T47D (cell line): ENCODE results near the gene TBC1D20.
"Not testable (repeated sequence)": the region's sequence is repeated elsewhere in the genome, so short reads cannot be mapped to it uniquely, and the experiment has no call there.

Source experiments
- DNase-seq, 2 experiments: peaks; one replicate each; pipeline versions ENCODE4 v3.0.0 to v3.0.0-alpha.2; 2011 to 2012; ENCODE audit warnings: low read depth in 1 of 2, low spot score in 1 of 2
- JUND ChIP-seq: IDR thresholded peaks from 2 replicates; pipeline ENCODE4 v1.6.1; 2012; ENCODE audit warnings: low read depth
- in situ Hi-C: cut with HindIII; loops from 2 replicates; pipeline ENCODE4 v1.10.0; 2016; ENCODE audit warnings: low sequenced_read_pairs, low pct_unique_long_range_greater_than_20kb

The TBC1D20 gene

DNA sequence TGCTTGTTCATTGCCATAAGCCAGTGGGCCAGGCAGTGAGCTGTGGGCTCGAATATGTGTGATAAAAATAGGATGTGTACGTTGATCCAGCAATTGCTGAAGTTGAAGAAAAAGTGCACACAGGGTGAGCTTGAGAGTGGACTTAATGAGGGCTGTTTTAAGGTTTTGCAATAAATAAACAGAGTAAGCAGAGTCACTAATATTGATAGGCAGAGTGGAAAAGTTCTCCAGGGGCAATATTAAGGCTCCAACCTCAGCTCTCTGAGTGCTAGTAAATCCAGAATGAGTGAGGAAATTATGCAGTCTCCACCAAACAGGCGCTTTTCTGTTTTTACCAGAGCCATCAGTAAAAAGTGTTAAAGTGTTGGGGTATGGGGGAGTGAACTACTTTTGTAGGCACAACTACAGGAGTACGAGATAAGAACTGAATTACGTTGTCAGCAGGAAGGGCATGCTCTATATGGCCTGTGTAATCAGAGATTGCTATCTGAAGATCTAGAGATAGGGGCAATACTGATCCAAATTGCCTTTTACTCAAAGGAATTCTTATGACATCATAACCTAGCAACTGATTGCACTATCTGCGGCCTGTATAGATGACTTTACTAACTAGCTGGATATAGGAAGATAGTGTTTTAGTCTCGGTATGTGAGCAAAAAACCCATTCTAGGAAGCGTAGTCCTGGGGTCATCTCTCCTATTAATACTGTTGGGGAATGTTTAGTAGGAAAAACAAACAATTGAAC lies 7.6 kb upstream of the TBC1D20 start:
- no peak for TF ChIP-seq JUND

DNA sequence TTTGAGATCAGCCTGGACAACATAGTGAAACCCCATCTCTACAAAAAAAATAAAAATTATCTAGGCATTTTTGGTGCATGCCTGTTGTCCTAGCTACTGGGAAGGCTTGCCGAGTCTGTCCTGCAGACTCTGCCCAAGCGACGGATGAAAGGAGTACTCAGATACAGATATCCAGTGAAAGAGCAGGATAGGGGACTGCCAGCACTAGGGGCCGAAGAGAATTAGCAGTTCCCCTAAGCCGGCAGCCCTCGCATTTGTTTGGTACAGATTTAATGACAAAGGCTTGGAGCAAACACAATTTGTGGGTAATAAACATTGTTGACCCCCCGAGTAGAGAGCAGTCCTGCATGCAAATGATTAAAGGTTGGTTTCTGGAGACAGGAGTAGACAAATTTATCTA lies 5.4 kb upstream of the TBC1D20 start:
- no peak for DNase-seq
- TF ChIP-seq JUND, result no peak
- in situ Hi-C loops, result no loop called here

More for the DNA sequence above, 7.6 kb upstream of the TBC1D20 start:
- no peak for DNase-seq
- in situ Hi-C loops, result no loop called here

DNA sequence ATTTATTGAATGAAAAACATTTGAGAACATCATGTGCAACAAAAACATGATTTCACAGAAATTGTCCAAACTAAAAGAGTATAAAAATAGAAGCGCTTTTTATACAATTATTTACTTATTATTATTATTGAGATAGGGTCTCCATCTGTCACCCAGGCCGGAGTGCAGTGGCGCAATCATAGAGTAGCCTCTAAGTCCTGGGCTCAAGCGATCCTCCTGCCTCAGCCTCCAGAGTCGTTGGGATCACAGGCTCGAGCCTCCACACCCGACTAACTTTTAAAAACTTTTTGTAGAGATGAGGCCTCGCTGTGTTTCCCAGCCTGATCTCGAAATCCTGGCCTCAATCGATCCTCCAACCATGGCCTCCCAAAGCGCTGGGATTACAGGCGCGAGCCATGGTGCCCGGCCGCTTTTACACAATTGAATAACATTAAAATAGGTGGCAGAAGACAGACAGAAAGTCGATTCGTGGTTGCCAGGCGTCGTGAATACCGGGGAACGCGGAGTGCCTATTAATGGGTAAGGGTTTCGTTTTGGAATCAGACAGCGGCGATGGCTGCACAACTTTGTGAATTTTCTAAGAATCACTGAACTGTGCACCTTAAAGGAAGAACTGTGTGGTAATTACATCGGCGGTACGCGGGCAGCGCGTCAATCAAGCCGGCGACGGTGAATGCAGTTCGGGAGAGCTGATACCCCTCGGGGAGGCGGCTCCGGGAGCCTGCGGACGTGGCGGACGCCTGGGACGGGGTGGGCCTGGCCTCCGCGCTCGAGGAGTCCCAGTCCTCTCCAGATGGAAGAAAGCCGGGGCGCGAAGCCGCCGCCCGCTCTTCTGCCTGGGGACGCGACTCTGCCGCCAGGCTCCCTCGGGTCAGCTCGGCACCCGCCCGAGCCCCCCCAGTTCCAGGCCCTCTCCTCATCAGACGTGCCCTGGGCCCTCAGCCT lies 807 bp downstream of the TBC1D20 start:
- in situ Hi-C loops, result no loop called here
- DNase-seq, result peak; percentile 40 to 48
- TF ChIP-seq JUND, result no peak

DNA sequence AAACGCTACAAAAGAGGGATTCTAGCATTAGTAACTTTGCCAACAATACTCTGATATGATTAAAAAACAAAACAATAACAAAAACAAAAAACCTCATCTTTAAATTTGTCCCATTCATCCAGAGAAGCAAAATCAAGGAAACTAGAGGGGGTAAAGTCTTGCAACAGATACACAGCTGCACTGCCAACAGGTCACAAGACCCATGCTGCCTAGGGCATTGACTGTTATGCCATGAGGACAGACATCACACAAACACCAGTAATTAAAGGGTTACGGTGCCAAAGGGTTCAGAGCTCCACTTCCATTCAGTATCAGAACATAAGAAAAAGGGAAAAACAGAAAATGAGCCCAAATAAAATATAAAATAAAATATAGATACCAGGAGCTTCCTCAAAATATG lies 1.6 kb downstream of the TBC1D20 start:
- no peak for TF ChIP-seq JUND
- in situ Hi-C loops, result no loop called here
- peak; percentile 10 to 28 for DNase-seq

DNA sequence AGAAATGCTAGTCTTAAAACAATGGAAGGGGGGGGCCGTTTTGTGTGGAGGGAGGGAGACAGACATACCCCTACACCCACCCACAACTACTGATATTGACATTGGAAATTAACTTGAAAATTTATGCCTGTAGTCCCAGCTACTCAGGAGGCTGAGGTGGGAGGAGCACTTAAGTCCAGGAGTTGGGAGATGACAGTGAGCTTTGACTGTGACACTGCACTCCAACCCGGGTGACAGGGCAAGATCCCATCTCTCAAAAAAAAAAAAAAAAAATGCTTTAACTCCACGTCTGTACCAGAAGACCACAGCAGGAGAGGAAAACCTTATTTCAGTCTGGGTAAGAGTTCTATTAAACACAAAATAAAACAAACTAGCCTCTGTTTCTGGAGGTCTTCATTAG lies 2.2 kb downstream of the TBC1D20 start:
- in situ Hi-C loops, result no loop called here
- DNase-seq, result no peak
- TF ChIP-seq JUND, result no peak

DNA sequence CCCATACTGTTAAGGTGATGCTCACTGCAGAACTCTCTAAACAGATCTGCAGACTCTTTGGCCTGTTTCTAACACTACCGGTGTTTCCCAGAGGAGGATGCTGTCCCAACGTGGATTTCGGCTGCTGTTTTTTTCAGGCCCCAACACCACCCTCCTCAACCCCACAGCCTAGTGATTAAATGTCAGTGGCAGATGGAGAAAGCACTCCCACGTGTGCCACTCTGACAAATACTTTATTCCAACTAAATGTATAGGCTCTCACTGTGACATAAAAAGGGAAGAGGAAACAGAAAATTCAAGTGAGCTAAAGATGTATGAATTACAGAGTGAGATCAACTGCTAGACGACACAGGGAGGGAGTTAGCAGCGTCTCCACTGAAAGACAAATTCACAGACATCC lies 3.6 kb downstream of the TBC1D20 start:
- in situ Hi-C loops, result no loop called here
- no peak for TF ChIP-seq JUND
- DNase-seq, result no peak

DNA sequence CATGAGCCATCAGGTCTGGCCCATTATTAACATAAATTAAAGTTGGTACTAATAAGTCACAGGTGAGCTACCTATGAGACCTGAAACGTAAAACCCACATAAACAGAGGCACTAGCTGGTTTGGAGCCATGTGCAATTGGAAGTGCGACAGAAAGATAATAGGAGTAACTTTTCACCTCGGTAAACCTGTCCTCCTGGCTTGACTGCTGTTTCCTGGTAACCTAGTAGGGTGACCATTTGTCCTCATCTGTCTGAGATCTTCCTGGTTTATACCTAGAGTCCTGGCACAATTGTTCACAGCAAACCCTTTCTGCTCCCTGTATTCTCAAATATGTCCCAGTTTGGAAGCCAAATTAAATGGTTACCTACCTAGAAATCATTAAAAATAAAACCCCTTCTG lies 7.4 kb downstream of the TBC1D20 start:
- in situ Hi-C loops, result no loop called here
- DNase-seq, result peak in 1 of 2 experiments; percentile 78
- no peak for TF ChIP-seq JUND

DNA sequence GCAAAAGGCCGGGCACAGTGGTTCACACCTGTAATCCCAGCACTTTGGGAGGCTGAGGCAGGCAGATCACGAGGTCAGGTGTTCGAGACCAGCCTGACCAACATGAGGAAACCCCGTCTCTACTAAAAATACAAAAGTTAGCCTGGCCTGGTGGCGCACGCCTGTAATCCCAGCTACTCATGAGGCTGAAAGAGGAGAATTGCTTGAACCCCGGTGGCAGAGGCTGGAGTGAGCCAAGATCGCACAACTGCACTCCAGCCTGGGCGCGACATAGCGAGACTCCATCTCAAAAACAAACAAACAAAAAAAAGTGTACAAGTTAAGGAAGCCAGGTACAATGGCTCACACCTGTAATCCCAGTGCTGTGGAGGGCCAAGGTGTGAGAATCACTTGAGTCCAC lies 10.3 kb downstream of the TBC1D20 start:
- not testable (repeated sequence) for DNase-seq

DNA sequence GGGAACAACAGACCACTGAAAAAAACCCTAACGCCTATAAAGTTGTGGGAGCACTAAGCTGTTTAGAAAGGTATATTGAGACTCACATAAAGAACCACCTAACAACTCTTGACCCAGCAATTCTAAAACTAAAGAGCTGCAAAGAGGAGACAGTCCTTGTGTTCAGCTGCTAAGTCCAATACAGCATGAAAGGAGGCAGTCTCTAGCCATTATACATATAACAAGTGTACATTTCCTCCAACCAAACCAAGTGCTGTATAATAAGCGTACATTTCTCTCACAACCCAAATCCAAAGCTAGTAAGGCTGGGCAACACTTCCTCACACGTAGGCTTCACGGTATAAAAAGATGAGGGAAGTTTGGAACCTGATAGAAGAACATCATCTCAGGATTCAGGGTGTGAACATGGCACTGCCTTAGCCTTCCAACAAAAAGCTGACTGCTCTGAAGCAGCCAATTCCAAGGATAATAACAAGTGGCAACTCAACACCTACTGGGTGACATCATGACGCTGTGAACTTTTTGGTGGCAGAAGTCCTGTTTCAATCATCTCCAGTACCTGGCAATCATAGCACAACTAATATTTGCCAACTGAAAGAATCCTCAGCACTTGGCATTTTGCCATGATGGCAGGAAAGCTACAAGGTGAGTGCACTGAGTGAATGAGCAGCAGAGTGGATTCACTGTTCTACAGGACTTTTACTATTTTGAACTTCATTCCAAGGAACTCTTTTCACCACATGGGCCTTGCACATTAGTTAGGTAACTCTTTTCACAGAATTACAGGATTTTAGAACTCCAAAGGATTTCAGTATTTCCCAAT lies 16.6 kb downstream of the TBC1D20 start:
- in situ Hi-C loops, result no loop called here
- DNase-seq, result peak in 1 of 2 experiments; percentile 73
- no peak for TF ChIP-seq JUND

More for the DNA sequence above, 10.3 kb downstream of the TBC1D20 start:
- in situ Hi-C loops, result not testable (repeated sequence)

DNA sequence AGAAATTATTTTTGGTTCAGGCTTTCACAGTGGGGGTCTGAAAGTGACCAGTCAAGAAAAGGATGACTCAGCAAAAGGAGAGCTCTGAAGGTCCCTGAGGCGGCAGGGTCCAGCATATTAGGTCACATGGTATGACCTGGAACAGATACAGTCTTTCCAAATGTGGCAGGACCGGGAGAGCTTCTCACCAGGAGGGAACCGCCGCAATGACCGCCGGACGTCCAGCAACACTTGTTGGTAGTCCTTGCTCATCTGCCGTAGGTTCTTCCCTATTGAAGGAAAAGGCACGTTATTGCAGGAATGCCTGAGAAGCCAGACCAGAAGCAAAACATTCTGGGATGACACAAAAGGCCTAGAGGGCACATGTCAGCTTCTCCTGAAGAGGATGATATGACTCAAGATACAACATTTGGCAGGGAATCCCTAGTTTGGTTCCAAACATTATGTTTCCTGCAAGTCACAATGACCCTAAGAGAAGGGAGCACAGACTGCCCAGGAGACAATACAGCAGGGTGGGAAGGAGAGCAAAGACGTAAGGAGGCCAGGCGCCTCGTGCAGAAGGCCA lies 17.4 kb downstream of the TBC1D20 start:
- no peak for DNase-seq
- in situ Hi-C loops, result no loop called here
- no peak for TF ChIP-seq JUND

DNA sequence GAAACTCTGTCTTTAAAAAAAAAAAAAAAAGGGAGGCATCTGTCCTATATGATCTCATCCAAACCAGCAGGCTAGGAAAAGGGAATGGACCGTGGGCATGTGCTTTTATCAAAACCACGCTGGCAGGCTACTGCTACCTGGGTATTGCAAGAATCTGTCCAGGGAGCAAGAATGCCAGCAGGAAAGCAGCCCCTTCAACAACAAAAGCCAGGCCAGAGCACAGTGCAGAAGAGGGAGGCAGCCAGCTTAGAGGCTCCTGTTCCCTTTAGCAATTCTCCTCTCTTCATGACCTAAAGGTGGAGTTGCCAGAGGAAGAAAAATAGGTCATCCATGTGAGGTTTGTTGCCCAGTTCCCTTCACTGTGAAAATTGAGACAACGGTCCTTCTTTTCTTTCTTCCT lies 18.2 kb downstream of the TBC1D20 start:
- no peak for DNase-seq
- in situ Hi-C loops, result no loop called here
- TF ChIP-seq JUND, result no peak

DNA sequence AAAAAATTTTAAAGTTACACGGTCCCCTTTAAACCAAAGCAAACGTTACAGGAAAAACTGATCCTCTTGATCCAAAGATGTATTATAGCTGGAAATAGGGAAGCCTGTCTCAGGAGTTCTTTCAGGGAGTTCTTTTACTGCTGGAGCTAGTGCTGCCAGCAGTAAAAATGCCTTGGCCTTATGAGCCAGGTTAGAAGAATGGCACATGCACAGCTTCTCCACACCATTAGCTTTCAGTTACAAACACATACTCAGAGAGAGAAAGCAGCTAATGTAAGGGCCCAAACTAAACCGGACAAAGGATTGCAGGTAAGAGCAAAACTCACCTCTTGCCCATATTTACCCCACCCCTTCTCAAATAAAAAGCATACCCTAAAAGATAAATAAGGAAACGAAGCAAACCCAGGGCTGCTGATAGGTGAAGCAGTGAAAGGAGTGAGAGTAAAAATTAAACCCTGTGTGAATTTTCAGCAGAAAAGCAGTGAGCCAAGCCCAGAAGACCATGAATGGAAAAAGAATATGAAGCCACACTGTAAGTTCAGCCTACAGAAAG lies 19.0 kb downstream of the TBC1D20 start:
- in situ Hi-C loops, result no loop called here
- no peak for TF ChIP-seq JUND
- no peak for DNase-seq
